Activated CD8-positive, alpha-beta memory T cell treated with anti-CD3 and anti-CD28 coated beads for 4 hours (primary cell): ENCODE data around the gene PRKAR2A.
"Not testable (repeated sequence)": the region's sequence is repeated elsewhere in the genome, so short reads cannot be mapped to it uniquely, and the experiment has no call there.

Experiments used
- DNase-seq, 2 donors: peaks; one replicate each; pipeline ENCODE4 v3.0.0-alpha.2; 2020; ENCODE audit warnings: low read depth in 2 of 2

The PRKAR2A gene

DNA sequence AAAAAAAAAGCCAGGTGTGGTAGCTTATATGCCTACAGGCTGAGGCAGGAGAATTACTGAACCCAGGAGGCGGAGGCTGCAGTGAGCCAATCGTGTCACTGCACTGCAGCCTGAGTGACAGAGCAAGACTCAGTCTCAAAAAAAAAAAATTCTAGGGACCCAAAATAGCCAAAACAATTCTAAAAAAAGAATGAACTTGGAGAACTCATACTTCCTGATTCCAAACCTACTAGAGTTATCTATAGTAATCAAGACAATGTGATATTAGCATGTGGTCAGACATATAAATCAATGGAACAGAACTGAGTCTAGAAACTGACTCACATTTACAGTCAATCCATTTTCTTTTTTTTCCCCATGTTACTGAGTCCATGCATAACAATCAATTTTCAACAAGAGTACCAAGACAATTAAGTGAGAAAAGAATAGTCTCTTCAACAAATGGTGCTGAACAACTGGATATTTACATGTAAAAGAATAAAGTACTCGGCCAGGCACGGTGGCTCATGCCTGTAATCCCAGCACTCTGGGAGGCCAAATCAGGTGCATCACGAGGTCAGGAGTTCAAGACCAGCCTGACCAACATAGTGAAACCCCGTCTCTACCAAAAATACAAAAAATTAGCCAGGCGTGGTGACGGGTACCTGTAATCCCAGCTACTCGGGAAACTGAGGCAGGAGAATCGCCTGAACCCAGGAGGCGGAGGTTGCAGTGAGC lies 11.9 kb downstream of the PRKAR2A start:
- no peak for DNase-seq

- no peak for DNase-seq
Observed at GRCh38 chr3:48832684-48833083, 15.0 kb downstream of the PRKAR2A start.

DNA sequence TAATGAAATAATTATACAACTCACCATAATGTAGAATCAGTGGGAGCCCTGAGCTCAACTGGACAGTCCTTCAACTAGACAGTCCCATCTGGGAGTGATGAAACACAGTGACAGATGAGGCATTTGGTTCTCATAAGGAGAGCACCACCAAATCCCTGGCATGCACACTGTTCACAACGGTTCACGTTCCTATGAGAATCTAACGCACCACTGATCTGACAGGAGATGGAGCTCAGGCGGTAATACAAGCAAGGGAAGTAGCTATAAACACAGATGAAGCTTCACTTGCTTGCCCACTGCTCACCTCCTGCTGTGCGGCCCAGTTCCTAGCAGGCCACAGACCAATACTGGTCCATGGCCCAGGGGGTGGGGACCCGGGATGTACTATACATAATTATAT lies 17.0 kb downstream of the PRKAR2A start:
- DNase-seq: no peak

DNA sequence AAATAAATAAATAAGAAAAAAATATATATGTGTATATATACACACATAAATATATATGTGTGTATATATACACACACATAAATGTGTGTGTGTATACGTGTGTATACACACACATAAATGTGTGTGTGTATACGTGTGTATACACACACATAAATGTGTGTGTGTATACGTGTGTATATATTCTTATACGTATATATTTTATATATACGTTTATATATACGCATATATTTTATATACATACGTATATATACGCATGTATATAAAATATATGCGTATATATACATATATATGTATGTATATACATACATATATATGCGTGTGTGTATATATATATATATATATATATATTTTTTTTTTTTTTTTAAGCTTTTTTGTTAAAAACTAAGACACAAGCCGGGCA lies 18.1 kb downstream of the PRKAR2A start:
- DNase-seq: not testable (repeated sequence)

DNA sequence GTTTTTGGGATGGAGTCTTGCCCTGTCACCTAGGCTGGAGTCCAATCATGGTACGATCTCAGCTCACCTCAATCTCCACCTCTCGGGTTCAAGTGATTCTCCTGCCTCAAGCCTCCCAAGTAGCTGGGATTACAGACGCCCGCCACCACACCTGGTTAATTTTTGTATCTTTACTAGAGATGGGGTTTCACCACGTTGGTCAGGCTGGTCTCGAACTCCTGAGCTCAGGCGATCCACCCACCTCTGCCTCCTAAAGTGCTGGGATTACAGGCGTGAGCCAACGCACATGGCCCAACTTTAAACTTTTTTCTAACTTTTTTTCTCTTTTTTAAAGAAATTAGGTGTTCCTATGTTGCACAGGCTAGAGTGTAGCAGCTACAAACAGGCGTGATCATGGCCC lies 19.8 kb downstream of the PRKAR2A start:
- not testable (repeated sequence) for DNase-seq

DNA sequence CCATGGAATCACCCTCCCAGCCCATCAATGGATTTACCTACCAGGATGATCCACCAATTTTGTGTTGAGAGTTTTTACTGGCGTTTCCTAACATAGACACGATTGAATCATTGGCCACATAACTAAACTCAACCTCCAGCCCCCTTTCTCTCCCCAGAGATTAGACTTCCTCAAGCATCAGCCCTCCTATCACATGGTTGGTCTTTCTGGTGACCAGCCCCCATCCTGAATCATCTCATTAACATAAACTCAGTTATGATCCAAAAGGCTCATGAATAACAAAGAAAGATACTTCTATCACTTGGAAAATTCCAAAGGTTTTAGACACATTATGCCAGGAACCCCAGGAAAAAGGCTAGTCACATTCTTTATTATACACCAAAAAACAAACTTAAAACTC lies 21.2 kb downstream of the PRKAR2A start:
- no peak for DNase-seq

DNA sequence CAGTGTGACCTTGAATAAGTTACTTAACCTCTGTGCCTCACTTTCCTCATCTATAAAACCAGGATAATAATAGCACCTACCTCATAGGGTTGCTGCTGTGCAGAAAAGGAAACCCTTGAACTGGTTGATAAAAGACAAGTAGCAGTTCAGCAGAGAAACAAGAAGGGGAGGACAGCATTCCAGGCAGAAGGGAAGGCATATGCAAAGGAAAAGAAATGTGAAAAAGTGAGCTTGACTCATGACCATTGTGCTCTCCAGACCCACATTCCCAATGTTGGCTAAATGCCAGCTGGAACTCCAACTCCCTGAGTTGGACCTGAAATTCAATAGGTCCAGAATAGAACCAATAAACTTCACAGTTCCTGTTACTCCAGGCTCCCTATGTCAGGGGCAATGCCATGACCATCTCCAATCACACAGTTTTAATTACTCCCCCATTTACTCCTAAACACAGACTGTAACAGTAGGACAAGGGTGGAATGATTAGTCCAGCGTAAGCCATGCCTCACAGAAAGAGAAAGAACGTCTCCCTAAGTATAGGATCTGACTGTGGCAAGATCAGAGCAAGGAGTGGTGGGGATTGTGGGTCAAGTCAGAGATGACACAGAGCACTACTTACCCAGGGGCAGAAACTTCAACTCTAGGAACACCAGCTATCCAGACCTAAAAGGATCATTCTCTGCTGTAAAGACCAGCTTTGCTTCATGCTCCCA lies 26.9 kb downstream of the PRKAR2A start:
- no peak for DNase-seq

DNA sequence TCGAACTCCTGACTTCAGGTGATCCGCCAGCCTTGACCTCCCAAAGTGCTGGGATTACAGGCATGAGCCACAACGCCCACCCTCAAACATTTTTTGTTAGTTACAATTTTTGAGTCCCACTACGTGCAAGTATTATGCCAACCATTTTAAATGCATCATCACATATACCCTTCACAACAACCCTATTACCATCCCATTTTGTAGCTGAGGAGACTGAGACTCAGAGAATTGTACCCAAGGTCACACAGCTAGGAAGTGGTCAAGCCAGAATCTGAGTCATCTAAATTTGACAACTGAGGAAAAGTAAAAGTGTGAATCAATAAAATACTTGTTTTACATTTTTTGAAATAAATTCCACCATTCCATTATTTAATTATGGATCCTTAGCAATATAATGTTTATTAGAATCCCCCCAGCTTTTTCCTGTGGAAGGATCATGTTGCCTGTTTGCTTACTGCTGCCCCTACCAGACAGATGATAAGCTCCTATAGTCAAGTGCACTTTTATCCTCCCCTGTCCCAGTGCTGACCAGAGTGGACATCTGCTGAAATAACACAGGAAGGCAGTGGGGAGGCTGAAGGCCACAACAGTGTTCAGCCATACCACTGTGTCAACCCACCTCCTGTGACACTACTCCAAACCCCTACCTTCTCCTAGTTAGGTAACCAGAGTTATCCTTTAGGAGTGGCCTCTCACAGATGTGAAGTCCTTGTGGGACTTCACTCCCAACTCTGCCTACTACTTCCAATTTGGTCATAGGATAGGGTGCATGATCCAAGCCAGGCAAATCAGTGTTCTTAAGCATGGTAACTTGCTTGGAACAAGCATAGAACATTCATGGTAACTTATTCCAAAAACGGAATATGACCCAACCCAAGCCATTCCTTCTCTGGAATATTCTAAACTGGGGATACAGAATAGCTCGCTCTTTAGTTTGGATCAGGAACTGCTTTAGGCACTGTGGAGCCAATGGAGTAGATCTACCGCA lies 28.1 kb downstream of the PRKAR2A start:
- no peak for DNase-seq

- DNase-seq: no peak
Observed at GRCh38 chr3:48811524-48811923, 36.1 kb downstream of the PRKAR2A start.

- DNase-seq: no peak
Observed at GRCh38 chr3:48804930-48805329, 42.7 kb downstream of the PRKAR2A start.

GRCh38 chr3:48800831-48801230 lies 46.8 kb downstream of the PRKAR2A start:
- not testable (repeated sequence) for DNase-seq

DNA sequence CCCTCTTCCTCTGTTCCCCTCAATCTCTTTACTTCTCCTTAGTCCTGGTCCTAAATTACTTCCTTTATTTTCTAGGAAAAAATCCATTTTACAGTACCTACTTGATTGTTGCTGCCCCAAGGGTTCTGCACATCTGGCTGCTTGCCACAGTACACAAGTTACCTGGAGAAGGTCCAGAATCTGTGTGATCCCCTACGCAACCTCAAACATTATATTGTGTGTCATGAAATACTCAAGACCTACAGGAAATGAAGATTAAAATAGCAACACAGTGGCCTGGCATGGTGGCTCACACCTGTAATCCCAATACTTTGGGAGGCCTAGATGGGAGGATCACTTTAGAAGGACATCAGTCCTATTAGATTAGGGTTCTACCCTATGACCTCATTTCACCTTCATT lies 48.7 kb downstream of the PRKAR2A start:
- no peak for DNase-seq

GRCh38 chr3:48797626-48798025 lies 50.0 kb downstream of the PRKAR2A start:
- DNase-seq: no peak

- DNase-seq: no peak
Observed at GRCh38 chr3:48795997-48796732, 51.5 kb downstream of the PRKAR2A start.

GRCh38 chr3:48793484-48793883 lies 54.2 kb downstream of the PRKAR2A start:
- not testable (repeated sequence) for DNase-seq

- no peak for DNase-seq
Observed at GRCh38 chr3:48789665-48790064, 58.0 kb downstream of the PRKAR2A start.

GRCh38 chr3:48788544-48789162 lies 59.0 kb downstream of the PRKAR2A start:
- no peak for DNase-seq

- DNase-seq: no peak
Observed at GRCh38 chr3:48784426-48785120, 63.1 kb downstream of the PRKAR2A start.

- DNase-seq: no peak
Observed at GRCh38 chr3:48783304-48783703, 64.4 kb downstream of the PRKAR2A start.

DNA sequence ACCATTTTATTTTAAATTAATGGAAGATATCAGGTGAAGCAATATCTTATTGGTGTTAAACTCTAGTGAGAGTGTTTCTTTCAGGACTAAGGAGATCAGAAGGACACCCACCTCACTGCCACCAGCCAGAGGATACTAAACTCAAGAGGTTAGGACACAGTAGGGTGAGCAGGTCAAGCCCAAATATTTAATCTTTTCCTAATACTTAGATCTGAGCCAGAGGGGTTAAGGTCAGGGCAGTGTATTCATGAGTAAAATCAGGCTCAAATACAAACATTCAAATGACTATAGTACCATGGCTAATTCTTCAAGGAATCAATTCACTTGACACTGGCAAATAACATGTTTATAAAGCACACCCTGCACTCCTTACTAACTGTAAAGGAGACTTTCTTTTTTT lies 65.6 kb downstream of the PRKAR2A start:
- DNase-seq: no peak
